HG03354 (cell line): ENCODE data around the gene PSMD1.
"Not testable (repeated sequence)": the region's sequence is repeated elsewhere in the genome, so short reads cannot be mapped to it uniquely, and the experiment has no call there.

Source experiments
- ATAC-seq: cut with Tn5 transposase; IDR thresholded peaks from one replicate; pipeline ENCODE4 v1.9.1; 2021; ENCODE audit warnings: mild to moderate bottlenecking; ENCODE audit not compliant: unreplicated experiment, poor library complexity, severe bottlenecking

The PSMD1 gene

GRCh38 chr2:231191896-231192872 lies 135.5 kb downstream of the PSMD1 start:
- ATAC-seq = no peak

- no peak for ATAC-seq
These were observed 136.5 kb downstream of the PSMD1 start for GRCh38 chr2:231193216-231193615.

- ATAC-seq = no peak
These were observed 139.9 kb downstream of the PSMD1 start for GRCh38 chr2:231196592-231196991.

- ATAC-seq = not testable (repeated sequence)
These were observed 140.5 kb downstream of the PSMD1 start for GRCh38 chr2:231197196-231197595.

GRCh38 chr2:231197706-231198290 lies 141.1 kb downstream of the PSMD1 start:
- ATAC-seq = no peak

GRCh38 chr2:231198291-231199173 lies 141.9 kb downstream of the PSMD1 start, which contains the start of gene ARMC9:
Gene ARMC9 (plus strand): TSS chr2:231198631. CDS start chr2:231206239, 7,608 bp downstream.
- peak; percentile 96 for ATAC-seq

- ATAC-seq = no peak
These were observed 142.6 kb downstream of the PSMD1 start for GRCh38 chr2:231199219-231199618.

GRCh38 chr2:231200805-231201474 lies 144.3 kb downstream of the PSMD1 start:
- no peak for ATAC-seq

GRCh38 chr2:231201475-231201814 lies 144.8 kb downstream of the PSMD1 start:
- ATAC-seq = no peak

- no peak for ATAC-seq
These were observed 146.4 kb downstream of the PSMD1 start for GRCh38 chr2:231203087-231203486.

GRCh38 chr2:231204146-231204545 lies 147.5 kb downstream of the PSMD1 start:
- ATAC-seq = no peak

GRCh38 chr2:231204581-231204980 lies 147.9 kb downstream of the PSMD1 start:
- no peak for ATAC-seq

GRCh38 chr2:231207734-231208133 lies 151.1 kb downstream of the PSMD1 start:
- no peak for ATAC-seq

GRCh38 chr2:231210782-231211181 lies 154.1 kb downstream of the PSMD1 start:
- ATAC-seq = no peak

GRCh38 chr2:231211486-231211885 lies 154.8 kb downstream of the PSMD1 start:
- no peak for ATAC-seq

- no peak for ATAC-seq
These were observed 155.7 kb downstream of the PSMD1 start for GRCh38 chr2:231212329-231212845.

- ATAC-seq = no peak
These were observed 157.4 kb downstream of the PSMD1 start for GRCh38 chr2:231213931-231214642.

GRCh38 chr2:231218366-231218765 lies 161.7 kb downstream of the PSMD1 start:
- ATAC-seq = no peak

GRCh38 chr2:231219289-231219688 lies 162.6 kb downstream of the PSMD1 start:
- no peak for ATAC-seq
